Stimulated activated CD8-positive, alpha-beta memory T cell treated with anti-CD3 and anti-CD28 coated beads, Interleukin-4, amount 100 ng/mL, for 4 hours (primary cell): ENCODE measurements around the gene AMFR.

Source experiments
- DNase-seq, 2 donors: peaks; one replicate each; pipeline ENCODE4 v3.0.0-alpha.2; 2020; ENCODE audit warnings: low read depth in 2 of 2, low spot score in 1 of 2

AMFR gene

DNA sequence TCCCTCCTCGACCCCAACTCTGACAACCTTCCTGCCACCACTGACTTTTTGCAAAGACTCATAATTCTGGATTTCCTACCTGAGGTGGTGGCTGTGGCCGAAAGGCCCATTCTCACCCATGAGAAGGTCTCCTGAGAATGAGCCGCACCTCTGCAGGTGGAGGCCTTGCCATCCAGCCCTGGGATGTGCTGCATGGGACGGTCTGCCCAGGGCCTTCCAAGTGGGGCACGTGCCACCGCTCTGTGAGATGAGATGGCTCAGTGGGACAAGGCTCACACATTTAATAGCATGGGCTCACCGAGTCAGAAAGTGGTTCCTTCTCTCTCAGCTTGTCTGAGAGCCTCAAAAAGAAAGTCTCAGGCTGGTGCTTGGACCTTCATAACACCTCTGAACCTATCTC is 112.8 kb downstream of the AMFR start:
- DNase-seq, result no peak

DNA sequence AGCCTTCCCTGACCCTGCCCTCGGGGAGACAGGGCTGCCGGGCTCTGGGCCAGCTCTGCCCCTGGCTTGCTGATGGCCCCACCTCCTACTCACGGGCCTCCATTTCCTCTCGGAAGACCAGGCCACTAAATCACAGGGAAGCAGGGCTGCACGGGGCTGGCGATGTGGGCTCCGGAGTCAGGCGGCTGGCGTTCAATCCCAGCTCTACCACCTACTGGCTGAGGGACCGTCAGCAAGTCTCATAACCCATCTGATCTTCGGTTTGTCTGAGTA is 113.4 kb downstream of the AMFR start:
- no peak for DNase-seq
